ENCODE measurements around the gene IDE.
"Not testable (repeated sequence)": the region's sequence is repeated elsewhere in the genome, so short reads cannot be mapped to it uniquely, and the experiment has no call there.

IDE gene

DNA sequence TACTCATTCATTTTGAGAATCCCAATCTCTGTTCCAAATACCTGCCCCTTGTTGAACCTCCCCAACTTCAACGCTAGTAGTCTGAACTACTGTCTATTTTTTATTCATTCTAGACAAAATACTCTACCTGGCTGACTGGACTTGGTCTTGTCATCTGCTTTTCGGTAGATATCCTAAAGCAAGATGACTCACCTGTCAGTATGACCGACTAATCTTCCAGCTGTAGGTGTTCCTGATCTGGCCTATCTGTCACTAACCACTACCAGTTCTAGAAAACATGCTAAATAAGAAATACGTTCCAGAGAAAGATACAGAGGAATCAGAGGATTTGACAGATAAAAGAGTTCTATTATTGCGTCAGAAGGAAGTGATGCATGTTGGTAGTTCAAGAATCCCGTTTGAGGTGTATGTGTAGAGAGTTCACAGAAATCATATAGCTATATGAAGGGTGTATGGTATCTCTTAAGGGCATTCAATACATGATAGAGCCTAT is 81.1 kb downstream of the IDE start:
- no peak for DNase-seq (ENCODE audit: low spot score)

DNA sequence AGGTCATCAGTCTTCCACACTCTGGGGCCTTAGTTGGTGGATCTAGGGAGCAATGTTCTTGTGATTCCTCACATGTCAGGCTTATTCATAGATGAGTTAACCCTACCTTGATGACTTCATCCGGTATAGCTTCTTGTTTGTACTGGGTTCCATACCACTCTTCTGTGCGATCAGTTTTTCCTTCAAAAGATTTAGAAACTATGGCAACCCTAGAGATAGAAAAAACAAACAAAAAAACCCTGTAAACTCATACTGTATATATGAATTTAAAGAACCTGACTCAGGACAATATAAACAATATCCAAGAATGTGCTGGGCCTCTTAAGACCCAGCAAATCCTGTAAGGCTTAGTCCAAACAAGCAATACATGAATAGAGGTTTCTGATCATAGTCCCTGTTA is 83.5 kb downstream of the IDE start:
- no peak for DNase-seq (ENCODE audit: low spot score)

DNA sequence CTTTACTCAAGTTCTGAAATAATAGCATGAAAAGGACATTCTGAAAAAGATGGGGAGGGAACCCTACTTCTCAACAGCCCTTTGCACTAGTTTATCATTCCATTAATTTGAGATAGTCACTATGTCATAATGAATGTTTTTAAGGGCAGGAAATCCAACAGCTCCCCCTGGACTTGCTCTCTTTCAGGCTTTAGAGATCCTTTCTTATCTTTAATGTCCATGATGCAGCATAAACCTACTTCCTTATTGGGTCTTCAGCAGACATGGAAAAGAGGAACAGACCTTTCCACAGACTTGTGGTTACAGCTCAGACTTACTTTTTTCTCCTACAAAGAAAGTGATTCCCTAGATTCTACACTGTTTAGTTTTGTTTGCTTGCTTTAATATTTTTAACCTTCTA is 87.3 kb downstream of the IDE start:
- DNase-seq (ENCODE audit: low spot score) = no peak

DNA sequence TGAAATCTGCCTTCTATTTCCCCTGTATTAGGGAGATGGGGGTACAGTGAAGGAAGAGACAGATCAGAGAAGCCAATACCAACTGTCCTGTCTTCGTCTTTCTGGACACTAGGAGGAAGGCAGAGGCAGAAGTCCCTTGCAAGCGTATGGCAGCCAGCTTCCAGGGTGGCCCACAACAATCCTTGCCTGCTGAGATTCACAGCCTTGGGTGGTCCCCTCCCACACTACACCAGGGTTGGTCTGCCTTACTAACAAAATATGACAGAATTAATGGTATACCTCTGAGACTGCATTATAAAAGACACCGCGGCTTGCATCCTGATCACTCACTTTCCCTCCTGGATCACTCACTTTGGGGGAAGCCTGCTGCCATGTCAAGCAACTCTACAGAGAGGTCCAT is 90.4 kb downstream of the IDE start:
- DNase-seq (ENCODE audit: low spot score) = no peak

DNA sequence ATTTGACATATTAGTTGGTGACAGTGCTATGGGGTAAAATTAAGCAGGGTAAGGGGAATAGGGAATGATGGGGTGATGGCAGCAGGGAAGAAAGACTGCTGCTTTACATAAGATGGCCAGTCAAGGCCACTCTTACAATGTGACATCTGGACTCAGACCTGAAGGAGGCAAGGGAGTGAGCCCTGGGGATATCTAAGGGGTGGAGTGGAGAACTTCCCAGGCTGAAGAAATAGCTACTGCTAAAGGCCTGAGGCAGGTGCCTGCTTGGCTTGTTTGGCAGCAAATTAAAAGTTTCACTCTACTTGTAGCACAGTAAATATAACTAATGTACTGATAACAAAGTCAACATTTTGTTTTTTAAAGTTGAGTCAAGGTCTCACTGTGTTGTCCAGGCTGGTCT is 93.5 kb downstream of the IDE start:
- DNase-seq (ENCODE audit: low spot score) = no peak

DNA sequence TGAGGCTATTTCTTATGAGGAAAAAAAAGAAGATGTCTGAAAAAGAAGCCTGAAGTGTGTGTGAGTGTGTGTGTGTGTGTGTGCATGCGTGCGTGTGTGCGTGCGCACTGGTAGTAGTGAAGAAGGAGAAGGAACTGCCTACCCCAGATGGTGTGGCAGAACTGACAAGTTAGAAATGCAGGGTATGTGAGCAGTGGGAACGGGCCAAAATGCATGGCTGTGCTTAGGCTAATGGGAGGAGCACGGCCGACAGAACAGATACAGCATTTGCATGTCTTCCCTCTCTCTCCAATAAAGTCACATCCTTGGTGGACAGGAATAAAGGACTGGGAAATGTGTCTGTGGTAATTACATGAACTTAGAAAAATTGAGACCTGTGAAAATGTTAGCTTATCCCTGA is 94.3 kb downstream of the IDE start:
- no peak for DNase-seq (ENCODE audit: low spot score)

DNA sequence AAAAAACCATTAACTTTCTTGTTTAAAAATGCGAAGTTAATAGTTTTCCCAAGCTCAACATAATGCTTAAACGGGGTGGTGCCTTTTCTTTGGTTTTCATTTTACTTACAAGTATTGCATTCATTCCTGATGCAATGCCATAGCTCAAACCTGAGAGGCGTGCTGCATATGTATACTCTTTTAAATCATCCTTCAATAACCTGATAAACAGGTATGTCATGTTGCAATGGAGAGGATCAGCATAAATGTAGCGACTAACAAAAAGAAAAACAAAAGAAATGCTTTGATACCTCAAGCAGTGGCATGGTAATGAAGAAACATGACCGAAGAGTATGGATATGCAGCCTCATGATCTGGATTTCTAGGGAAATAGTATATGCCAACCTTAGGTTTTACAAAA is 95.4 kb downstream of the IDE start:
- no peak for DNase-seq (ENCODE audit: low spot score)

DNA sequence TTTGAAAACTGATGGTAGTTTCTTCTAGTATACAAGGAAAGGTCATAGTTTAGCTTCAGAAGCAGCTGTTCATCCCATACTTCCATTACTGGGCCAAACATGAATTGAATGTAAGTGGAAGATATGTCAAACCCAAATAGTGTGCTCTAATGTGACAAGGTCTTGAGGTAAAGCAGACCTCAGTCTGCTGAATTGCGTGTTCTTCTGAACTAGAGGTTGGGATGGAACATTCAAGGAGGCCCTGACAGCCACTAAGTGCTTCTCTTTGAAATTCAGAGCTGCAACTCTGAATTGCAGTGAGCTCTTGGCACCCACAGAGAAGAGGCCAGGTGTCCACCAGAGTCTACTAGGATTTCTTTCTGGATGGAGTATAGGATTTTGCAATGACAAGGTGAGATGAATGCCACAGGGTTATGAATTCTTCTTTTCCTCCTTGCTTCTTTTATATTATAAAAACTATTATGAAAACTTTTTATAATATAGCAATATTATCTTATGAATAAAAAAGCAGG is 98.5 kb downstream of the IDE start:
- DNase-seq (ENCODE audit: low spot score) = no peak

DNA sequence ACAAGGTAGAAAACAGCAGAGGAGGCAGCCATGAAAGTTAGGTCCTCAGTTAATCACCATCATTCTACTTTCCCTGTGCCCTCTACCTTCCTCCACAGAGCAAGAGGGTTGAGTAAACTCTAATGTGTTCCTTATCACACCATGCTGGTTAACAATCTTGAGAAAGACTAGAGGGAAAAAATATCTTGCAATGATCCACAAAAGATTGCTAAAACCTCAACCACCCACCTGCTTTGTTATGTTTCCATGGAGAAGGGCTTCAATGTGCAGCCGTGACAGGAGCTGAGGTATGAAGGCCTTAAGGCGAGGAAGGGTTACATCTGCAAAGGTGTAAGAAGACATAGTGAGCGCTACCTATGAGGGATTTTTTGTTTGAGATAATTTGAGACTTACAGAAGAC is 103.9 kb downstream of the IDE start:
- no peak for DNase-seq (ENCODE audit: low spot score)

DNA sequence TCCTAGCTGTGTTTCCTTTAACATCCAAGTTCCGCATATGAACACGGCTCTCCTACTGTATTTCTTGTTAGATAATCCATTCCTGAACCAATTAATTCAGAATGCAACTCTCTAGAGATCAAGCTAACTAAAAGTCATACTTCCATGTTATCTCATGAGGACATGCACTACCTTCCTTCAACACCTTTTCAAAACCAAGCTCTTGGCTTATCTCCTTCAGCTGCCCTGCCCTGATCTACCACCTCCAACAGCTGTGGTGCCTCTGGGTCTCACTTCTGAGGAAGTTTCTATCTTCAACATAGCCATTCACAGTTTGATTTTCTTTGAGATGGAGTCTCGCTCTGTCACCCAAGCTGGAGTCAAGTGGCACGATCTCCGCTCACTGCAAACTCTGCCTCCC is 109.5 kb downstream of the IDE start:
- DNase-seq (ENCODE audit: low spot score) = no peak

DNA sequence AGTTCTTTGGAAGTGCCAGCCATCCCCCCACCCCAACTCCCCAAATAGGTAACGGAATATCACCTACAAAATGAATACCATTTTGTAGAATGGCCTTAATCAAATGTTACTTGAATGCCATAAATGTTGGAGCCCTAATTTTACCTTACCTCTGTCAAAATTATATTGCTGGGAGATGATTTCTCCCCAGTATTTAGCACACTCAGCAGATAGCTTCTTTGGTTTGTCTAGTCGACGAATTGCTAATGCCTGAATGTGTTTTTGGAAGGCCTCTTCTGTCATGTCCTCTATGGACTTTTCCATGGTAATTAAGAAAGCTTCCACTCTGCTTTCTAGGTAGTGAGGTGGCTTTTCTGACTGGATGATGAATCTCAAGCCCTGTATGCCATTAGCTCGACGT is 110.3 kb downstream of the IDE start:
- DNase-seq (ENCODE audit: low spot score) = no peak

DNA sequence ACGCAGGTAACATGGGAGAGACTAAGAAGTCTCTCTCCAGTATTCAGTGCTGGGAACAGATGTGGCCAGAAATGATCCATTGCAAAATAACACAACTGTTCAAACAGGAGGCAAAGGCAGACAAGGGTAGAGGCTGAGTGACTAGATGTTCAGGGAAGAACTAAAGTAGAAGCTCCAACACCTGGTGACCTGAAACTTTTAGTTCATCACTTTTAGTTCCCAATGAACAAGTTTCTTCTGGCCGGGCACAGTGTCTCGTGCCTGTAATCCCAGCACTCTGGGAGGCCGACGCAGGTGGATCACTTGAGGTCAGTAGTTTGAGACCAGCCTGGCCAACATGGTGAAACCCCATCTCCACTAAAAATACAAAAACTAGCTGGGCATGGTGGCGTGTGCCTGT is 118.9 kb downstream of the IDE start:
- not testable (repeated sequence) for DNase-seq (ENCODE audit: low spot score)

DNA sequence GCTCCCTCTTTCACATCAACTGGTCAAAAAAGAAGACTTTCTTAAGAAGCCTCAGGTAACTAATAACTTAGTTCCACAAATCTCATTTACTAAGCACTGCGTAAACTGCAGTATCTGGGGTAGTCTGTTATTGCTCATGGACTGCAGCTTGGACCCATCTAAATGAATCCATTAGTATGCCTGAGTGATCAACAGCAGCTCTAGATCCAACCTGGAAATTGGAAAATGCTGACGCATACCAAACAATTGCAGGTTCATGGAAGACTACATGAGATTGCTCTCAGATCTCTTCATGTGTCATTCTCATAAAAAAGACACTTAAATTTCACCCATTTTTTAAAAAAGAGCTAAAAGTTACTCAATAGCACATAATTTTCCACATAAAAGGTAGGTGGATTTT is 121.6 kb downstream of the IDE start:
- DNase-seq (ENCODE audit: low spot score) = no peak

DNA sequence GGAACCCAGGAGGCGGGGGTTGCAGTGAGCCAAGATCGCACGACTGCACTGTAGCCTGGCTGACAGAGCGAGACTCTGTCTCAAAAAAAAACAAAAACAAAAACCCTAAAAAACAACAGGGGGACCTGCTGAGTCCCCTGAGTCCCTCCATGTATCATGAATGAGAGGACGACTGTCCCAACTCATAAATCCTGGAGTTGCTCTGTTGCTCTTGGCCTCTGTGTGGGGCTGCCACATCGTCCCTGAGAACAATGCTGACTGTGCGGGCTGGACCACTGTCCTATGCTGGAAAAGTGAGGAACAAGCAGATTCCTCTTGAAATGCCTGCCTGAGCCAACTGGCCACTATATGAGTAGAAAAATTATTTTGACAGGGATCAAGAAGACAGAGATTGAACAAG is 122.5 kb downstream of the IDE start:
- no peak for DNase-seq (ENCODE audit: low spot score)

DNA sequence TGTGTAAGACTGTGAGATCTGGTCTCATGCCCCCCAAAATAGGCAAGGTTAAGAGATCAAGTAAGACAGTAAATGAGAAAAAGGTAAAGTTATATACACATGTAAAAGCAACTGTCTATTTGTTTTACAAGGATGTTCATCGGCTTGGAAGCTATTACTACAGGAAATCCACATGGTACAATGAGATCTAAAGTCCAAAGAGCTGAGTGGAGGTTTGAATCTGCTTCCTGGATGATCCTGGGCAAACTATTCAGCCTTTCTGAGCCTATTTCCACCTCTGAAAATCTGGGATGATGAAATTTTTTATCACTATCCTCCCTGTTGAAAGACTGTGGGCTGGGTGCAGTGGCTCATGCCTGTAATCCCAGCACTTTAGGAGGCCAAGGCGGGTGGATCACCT is 123.0 kb downstream of the IDE start:
- no peak for DNase-seq (ENCODE audit: low spot score)

DNA sequence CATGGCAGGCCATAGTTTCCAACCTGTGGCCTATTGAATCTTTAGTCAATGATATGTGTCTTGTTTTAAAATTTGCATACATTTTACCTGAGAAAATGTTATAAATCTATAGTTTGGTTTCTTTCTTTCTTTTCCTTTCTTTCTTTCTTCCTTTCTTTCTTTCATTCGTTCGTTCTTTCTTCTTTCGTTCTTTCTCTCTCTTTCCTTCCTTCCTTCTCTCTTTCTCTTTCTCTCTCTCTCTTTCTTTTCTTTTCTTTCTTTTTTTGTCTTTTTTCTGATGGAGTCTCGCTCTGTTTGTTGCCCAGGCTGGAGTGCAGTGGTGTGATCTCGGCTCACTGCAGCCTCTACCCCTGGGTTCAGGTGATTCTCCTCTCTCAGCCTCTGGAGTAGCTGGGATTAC is 133.3 kb downstream of the IDE start:
- no peak for DNase-seq (ENCODE audit: low spot score)

DNA sequence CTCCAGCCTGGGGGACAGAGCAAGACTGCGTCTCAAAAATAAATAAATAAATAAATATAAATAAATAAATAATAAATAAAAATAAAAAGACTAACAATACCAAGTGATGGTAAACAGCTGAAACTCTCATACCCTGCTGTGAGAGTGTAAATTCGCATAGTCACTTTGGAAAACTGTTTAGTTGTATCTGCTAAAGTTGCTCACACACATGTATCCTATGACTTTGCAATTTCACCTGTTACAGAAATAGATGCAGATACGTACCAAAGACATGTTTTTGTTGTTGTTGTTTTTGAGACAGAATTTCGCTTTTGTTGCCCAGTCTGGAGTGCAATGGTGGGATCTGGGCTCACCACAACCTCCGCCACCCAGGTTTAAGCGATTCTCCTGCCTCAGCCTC is 135.7 kb downstream of the IDE start:
- DNase-seq (ENCODE audit: low spot score) = no peak

DNA sequence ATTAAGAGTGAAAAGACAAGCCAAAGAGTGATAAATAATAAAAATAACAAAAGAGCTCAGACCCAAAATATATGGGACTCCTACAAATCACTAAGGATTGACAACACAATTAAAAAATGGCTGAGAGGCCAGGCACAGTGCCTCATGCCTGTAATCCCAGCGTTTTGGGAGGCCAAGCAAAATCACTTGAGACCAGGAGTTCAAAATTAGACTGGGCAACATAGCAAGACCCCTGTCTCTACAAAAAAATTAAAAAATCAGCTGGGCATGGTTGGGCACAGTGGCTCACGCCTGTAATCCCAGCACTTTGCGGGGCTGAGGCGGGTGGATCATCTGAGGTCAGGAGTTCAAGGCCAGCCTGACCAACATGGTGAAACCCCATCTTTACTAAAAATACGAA is 137.3 kb downstream of the IDE start:
- DNase-seq (ENCODE audit: low spot score) = no peak

DNA sequence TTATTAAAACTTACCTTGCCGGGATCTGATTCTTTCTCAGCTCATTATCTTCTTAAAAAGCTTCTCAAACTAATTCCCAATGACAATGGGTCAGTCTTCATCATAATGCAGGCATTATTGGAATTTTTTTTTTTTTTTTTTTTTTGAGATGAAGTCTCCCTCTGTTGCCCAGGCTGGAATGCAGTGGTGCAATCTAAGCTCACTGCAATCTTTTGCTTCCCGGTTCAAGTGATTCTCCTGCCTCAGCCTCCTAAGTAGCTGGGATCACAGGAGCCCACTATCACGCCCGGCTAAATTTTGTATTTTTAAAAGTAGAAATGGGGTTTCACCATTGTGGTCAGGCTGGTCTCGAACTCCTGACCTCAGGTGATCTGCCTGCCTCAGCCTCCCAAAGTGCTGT is 137.8 kb downstream of the IDE start:
- DNase-seq (ENCODE audit: low spot score) = not testable (repeated sequence)

DNA sequence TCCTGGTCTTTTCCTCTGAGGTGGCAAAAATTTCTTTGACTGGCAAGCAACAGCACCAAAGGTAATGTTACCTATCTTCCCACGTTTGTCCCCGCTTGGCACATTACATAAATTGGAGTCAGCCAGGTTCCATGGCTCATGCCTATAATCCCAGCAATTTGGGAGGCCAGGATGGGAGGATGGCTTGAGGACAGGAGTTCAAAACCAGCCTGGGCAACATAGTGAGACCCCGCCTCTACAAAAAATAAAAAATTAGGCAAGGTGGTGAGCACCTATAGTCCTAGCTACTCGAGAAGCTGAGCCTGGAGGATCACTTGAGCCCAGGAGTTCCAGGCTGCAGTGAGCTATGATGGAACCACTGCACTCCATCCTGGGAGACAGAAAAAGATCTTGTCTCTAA is 139.5 kb downstream of the IDE start:
- DNase-seq (ENCODE audit: low spot score) = no peak

DNA sequence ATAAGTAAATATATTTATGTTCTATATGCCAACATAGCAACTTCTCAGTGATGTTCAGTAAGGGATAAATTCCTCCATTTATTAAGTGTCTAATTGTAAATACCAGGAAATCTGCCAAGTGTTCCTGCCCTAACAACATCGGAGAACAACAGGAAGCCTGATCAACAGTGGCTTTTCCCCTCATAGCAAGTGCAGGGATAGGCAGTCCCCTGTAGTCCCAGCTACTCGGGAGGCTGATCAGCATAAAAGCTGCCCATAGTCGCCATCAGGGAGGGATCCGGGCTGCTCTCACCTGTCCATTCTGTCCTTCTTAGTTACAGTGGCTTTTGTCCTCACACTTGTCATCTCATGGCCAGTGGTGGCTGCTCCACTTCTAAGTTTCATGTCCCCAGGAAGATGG is 141.3 kb downstream of the IDE start:
- DNase-seq (ENCODE audit: low spot score) = no peak

DNA sequence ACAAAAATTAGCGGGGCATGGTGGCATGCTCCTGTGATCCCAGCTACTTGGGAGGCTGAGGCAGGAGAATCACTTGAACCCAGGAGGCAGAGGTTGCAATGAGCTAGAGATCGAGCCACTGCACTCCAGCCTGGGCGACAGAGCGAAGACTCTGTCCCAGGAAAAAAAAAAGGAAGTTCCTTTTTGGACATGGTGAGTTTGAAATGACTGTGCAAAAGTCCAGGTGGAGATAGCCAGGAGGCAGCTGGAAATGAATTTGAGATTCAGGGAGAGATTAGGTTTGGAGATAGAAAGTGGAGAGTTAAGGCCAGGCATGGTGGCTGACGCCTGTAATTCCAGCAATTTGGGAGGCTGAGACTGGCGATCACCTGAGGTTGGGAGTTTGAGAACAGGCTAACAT is 143.8 kb downstream of the IDE start:
- DNase-seq (ENCODE audit: low spot score) = no peak

DNA sequence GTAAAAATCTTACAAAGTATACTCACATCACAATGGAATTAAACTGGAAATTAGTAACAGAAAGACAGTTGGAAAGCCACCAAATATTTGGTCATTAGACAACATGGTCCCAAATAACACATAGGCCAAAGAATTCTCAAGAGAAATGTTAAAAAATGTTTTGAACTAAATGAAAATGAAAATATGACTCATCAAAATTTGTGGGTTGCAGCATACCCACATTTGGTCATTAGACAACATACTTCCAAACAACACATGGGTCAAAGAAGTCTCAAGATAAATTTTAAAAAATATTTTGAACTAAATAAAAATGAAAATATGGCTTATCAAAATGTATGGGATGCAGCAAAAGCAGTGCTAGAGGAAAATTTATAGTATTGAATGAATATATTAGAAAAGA is 152.3 kb downstream of the IDE start:
- no peak for DNase-seq (ENCODE audit: low spot score)

DNA sequence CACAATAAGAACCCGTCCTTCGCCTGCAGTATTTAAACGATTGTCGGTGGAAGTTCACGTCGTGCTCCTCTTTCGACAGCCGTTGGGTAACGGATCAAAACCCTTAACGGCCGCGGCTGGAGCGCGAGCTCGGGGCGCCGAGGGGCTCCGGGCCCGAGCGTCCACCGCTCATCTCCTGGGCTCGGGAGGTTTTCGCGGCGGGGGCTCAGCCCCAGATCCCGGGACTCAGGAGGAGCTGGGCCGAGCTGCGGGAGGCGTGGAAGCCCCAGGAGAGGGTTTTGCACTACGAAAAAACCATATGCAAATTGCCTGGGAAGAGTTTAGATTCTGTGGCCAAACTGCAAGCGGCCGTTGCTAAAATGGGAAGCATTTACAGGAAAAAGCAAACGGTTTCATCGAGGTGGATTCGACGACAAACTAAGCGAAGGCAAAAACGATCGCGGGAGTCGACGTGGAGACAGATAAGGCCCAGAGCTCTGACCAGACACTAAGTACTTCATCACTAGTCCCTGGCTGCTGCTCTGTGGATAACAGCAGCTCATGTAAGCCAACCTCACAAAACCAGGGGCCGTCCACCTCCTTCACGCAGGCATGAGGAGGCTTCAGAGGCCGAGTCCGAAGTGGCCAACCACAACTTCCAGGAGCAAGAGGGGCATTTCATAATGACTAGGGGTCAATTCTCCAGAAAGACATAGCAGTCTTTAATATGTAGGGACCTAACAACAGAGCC is 153.2 kb downstream of the IDE start:
- no peak for DNase-seq (ENCODE audit: low spot score)

All from activated CD4-positive, alpha-beta T cell treated with anti-CD3 and anti-CD28 coated beads, Interleukin-2, Interleukin-4, amounts not matched to agents 100 ng/mL and 50 ng/mL, durations not matched to agents 16 hours and 8 hours (primary cell).